Measurements from ENCODE around the gene TBL1X.
A peak's percentile ranks its signal among the peaks of the same experiment; 100 is the strongest.

TBL1X gene

GRCh38 chrX:9676738-9677097 lies 211.9 kb downstream of the TBL1X start:
- DNase-seq = no peak

DNA sequence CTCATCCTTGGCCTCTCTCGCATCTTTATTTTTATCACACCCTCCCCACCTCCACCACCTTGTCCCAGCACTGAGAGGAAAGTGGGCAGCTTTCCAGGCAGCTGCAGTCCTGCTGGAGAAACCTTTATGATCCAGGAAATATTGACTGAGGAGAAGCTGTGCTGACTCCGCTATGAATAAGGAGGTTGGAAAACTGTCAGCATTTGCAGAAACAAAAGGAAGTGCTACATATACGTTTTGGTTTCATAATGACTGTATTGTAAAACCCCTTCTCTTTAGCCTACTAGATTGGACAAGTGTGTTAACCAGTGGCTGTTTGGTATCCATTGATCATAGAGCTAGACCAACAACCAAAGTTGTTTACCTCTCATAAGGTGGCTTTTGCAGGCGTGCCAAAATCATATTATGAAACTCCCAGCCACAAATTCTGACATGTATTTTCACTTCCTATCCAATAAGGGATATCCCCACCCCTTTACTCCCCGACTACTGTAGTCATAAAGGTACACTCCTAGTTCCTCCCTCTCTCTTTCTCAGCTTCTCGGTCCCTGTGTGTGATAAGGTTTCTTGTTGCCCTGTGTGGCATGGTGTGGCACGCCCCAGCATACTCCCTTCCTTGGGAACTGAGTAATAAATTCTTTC lies 212.4 kb downstream of the TBL1X start:
- DNase-seq = no peak

- no peak for DNase-seq
Measured at GRCh38 chrX:9678215-9678965, 213.5 kb downstream of the TBL1X start.

- no peak for DNase-seq
Measured at GRCh38 chrX:9681011-9681410, 216.2 kb downstream of the TBL1X start.

DNA sequence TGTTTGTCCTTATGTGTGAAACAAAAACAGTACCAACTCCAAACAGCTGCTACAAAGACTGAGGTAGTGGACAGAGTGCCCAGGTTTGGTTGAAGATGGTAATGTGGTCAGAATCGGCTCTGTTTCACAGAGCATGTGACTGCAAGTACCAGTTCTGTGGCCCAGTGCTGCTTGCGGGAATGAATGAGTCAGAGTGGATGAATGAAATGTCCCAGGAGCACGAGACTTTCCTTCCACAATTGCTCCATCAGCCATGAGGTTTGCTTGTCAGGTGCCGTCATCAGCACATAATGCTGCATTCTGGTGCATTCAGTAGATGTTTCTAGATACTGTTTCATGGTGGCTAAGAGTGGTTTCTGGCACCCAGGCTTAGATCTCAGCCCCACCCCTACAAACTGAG lies 216.6 kb downstream of the TBL1X start:
- DNase-seq = no peak

DNA sequence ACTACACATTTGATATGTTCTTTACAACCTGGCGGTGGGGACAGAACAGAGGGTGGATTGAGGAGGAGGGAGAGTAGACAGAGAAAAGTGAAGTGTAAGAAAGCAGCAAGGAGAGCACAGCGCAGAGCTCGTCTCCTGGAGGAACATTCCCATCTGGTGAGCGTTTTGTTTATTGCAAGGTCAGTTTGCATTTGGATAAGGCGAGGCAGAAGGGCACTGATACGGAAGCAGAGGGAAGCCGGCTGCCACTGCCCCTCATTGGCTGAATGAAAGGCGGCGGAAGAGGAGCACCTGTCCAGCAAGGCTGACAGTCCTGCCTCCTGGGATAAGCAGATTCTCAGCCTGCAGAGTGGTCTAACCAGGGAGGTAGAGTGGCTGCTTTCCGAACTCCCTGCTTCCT lies 217.6 kb downstream of the TBL1X start:
- no peak for DNase-seq

- DNase-seq = no peak
Measured at GRCh38 chrX:9682861-9683260, 218.0 kb downstream of the TBL1X start.

DNA sequence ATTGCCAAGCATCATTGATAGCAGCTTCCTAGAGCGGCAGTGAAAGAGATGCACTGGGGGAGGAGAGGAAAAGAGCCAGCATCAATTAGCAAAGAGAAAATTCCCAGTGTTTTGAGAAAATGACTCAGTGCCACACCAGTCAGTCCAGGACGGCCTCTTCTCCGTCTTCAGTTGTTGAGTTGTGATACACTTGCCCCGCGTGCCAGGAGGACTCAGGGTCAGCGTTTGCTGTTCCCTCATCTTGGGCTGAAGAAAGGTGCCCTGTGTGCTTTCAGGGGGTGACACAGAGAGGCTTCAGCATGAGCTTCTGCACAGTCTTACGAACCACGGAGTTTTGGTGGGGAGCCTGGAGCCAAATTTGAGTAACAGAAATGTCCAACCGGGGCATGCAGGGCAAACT lies 218.5 kb downstream of the TBL1X start:
- no peak for DNase-seq

GRCh38 chrX:9687899-9688298 lies 223.0 kb downstream of the TBL1X start:
- DNase-seq = no peak

DNA sequence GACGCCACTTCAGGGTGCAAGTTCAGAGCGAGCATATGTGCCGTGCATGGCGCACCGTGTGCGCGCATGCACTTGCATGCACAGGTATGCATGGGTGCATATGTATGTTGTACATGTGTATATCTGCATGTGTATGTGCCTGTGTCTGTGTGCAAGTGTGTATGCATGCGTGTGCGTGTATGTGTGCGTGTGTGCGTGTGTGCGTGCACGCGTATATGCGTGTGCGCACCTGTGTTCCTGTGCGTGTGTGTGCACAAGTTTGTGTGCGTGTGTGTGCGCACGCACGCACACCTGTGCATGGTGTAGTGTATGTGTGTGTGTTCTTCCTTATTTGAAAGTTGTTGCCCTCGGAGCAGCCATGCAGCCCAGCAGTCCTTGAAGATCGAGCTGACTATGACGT lies 224.0 kb downstream of the TBL1X start:
- no peak for DNase-seq

GRCh38 chrX:9690046-9690445 lies 225.2 kb downstream of the TBL1X start:
- DNase-seq = no peak

DNA sequence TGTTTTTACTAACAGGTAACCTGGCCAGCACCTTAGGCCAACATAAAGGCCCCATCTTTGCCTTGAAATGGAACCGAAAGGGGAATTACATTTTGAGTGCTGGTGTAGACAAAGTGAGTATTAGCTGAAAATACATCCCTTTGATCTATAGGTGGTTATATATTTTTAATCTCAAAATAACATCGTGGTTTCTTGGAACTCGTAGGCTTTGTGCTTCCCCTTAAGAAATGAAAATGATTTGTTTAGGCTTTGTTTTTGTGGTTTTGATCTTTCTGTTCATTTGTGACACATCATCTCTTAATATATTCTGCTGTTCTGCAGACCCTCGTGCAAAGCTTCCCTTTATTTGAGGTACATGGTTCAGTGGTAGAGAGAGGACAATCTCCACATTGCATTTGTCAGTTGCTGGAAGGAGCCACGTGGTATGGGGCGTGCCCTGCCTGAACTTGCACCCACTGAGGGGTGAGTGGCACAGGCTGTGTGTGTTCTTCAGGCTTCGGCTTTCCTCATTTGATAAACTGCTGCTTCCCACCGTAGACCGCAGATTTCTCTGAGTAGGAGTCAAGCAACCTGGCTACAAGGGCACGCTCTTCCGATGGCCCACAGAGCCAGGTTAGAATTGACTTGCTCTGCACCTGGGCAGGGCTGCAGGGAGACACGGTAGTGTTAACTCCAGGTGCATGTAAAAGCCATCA lies 228.6 kb downstream of the TBL1X start:
- DNase-seq = no peak

DNA sequence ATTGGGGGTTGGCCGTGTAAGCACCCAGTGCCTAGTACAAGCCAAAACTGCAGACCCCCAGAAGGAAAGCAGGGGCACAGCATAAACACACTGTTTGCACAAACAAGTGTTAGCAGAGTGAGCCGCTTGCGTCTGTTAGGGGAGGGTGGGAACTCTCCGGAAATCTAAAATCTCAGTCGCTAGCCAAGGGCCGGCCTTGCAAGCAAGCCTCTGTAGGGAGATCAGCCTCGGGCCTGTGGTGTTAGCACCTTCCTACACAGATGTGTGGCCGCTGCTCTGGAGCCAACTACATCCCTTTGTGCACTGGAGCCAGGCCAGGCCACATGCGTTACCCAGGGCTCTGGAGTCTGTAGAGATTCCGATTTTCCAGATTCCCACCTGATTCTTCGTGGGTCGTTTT lies 233.7 kb downstream of the TBL1X start:
- no peak for DNase-seq

GRCh38 chrX:9700555-9700954 lies 235.7 kb downstream of the TBL1X start:
- no peak for DNase-seq

GRCh38 chrX:9701790-9702189 lies 236.9 kb downstream of the TBL1X start:
- DNase-seq = no peak

GRCh38 chrX:9703406-9703805 lies 238.5 kb downstream of the TBL1X start:
- no peak for DNase-seq

DNA sequence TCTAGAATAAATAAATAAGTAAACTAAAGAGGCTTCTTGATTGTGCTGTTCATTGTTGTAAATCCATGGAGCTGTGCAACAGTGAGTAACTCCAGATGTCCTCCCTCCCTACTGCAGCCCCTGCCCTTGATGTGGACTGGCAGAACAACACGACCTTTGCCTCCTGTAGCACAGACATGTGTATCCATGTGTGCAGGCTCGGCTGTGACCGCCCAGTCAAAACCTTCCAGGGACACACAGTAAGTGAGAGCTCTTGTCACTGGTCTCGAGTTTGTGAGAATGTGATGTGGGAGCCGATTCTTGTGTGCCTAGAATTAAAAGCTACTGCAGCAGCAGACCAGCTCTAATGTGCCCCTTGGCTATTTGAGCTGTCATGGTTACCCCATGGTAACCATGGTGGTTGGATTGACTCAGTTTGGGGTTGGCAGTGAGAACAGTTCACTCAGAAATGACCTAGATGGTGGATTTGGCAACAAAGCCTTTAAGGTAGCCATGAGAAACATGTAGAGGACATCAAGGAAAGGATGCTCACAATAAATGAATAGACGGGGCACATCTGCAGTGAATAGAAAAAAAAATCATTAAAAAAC lies 240.1 kb downstream of the TBL1X start:
- DNase-seq = no peak

DNA sequence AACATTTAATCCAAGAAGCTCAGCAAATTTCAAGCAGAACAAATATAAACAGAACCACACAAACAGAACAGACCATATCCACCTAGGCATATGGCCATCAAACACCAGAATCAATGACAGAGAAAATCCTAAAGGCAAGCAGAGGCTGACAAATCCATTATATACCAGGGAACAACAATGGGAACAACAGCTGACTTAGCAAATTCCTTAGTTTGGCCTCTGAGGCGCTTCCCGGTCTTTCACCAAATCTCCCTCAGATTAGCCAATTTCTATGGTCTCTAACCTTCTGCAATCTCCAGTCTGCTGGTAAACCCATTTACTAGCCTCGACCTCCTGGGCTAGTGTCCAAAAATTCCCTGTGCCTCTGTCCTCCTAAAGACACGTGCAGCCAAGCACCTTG lies 241.6 kb downstream of the TBL1X start:
- no peak for DNase-seq

DNA sequence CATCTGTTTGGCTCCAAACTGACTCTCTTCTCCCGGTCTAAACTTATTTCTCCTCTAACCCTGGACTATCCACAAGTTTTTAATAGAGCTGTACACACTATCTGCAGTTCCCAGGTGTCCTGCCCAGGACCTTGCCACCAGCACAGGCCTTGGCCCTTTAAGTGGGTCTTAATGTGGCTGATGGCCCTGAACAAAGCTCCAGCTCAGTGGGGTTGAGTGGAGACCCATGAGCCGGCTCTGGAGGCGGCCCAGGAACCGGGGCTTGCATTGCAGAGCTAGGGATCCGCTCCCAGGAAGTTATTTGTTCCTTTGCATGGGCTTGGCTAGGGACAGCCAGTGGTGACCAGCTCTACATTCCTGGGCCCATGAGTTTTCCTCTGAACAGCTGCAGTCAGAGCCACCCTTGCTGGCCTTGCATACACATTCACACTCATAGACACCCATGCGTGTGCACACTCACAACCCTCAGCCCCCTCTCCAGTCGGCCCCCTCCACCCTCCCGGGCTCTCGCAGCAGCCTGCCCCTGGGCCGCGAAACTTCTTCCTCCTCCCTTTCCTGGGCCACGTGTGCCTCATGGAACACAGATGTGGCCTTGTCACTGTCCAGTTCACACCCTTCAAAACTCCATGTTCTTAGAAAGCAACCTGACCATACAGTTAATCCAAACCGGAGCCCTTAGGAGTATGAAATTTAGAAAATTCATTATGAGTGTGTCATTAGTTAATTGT lies 242.6 kb downstream of the TBL1X start:
- DNase-seq = no peak

GRCh38 chrX:9708086-9708485 lies 243.2 kb downstream of the TBL1X start:
- no peak for DNase-seq

GRCh38 chrX:9708923-9709553 lies 244.2 kb downstream of the TBL1X start:
- peak; percentile 76 for DNase-seq

DNA sequence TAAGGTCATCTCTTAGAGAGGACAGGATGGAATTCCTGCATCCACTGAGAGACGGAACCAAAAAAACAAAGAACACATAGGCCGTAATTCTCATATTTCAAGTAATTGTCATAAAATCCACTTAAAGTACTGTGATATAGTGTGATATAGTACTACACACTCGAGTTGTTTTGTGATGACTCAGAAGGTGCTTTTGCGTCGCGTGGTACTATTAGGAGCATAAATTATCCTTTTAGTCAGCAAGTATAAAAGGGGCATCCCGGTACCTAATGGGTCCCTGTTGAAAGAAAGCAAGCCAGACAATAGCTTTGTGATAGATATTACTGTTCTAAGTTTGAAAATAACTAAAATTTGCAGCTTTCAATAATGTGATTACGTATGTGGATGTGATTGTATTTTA lies 245.5 kb downstream of the TBL1X start:
- no peak for DNase-seq

DNA sequence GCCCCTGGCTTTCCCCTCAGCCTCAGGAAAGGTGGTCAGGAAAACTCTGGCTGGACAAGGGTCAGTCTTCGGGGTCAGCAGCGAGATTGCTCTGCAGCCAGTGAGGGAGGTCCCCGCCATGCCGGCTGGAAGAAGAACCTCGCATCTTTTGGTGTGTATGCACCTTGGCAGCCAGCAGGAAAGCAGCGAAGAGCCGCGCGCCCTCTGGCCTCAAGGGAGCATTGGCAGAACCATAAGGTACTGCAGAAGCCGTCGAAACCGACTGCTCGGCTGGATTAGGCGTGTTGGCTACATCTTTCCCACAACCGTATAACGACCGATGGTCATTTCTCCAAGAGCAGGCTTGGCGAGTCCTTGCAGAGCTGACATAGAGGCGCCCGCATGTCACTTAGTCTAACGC lies 252.5 kb downstream of the TBL1X start:
- DNase-seq = no peak

All from CD4-positive, alpha-beta T cell treated with Interferon gamma for 1 hour (primary cell).